ENCODE results near the gene ADGRF1.
"Not testable (repeated sequence)": the region's sequence is repeated elsewhere in the genome, so short reads cannot be mapped to it uniquely, and the experiment has no call there.

ADGRF1 gene

DNA sequence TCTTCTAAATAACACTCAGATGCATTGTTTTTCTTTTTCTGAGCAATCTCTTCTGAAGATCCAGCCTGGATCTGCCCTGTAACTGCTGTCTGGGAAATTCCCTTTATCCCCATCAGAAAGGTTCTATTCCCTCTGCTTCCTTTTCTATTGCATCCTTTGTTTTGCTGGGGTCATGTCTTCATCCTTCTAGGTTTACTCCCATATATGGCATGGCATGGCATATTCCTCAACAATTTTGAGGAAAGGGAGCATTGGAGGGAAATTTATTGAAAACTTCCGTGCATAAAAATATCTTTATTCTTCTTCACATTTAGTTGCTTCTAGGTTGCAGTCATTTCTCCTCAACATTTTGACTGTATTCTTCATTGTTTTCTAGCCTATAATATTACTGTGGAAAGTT, 47.2 kb downstream of the ADGRF1 start:
- Mint-ChIP-seq H3K27me3 (peaks cover 1% of the 10 kb centered on the region), H3K9me3 (no peaks in the 10 kb centered on the region), H3K4me1 (no peaks in the 10 kb centered on the region), H3K27ac (no peak overlapping the region), H3K36me3 (no peaks in the 10 kb centered on the region), H3K4me3 (no peak overlapping the region)
- no peak for DNase-seq (ENCODE audit: low spot score in 2 of 2)
- no peak for ATAC-seq (ENCODE audit: low read depth)

DNA sequence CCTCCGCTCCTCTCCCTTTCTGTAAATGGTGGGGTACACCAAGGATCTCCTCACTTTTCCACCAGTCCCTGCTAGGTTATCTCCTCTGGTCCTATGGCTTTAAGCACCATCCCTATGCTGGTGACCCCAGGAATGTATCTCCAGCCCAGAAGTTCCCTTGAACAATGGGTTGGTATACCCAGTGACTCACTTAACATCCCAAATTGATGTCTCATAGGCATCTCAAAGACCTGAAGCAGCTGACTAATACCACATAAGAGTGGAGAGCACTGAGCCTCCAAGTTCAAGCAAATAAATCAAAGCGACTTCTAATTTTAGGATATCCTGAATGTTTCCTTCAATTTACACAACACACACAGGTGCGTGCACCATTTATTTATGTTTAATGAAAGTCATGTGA, 48.3 kb downstream of the ADGRF1 start:
- H3K4me3 Mint-ChIP-seq, result no peak overlapping the region
- H3K36me3 Mint-ChIP-seq, result no peaks in the 10 kb centered on the region
- peaks cover 1% of the 10 kb centered on the region for H3K27me3 Mint-ChIP-seq
- H3K9me3 Mint-ChIP-seq, result no peaks in the 10 kb centered on the region
- no peaks in the 10 kb centered on the region for H3K4me1 Mint-ChIP-seq
- ATAC-seq (ENCODE audit: low read depth) (no peak), DNase-seq (ENCODE audit: low spot score in 2 of 2) (no peak)
- H3K27ac Mint-ChIP-seq, result no peak overlapping the region

DNA sequence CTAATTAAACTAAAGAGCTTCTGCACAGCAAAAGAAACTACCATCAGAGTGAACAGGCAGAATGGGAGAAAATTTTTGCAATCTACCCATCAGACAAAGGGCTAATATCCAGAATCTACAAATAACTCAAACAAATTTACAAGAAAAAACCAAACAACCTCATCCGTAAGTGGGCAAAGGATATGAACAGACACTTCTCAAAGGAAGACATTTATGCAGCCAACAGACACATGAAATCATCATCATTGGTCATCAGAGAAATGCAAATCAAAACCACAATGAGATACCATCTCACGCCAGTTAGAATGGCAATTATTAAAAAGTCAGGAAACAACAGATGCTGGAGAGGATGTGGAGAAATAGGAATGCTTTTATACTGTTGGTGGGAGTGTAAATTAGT, 49.7 kb downstream of the ADGRF1 start:
- ATAC-seq (ENCODE audit: low read depth); H3K27ac Mint-ChIP-seq; H3K4me3 Mint-ChIP-seq; H3K9me3 Mint-ChIP-seq; H3K27me3 Mint-ChIP-seq; H3K36me3 Mint-ChIP-seq; H3K4me1 Mint-ChIP-seq; DNase-seq (ENCODE audit: low spot score in 2 of 2): not testable (repeated sequence)

DNA sequence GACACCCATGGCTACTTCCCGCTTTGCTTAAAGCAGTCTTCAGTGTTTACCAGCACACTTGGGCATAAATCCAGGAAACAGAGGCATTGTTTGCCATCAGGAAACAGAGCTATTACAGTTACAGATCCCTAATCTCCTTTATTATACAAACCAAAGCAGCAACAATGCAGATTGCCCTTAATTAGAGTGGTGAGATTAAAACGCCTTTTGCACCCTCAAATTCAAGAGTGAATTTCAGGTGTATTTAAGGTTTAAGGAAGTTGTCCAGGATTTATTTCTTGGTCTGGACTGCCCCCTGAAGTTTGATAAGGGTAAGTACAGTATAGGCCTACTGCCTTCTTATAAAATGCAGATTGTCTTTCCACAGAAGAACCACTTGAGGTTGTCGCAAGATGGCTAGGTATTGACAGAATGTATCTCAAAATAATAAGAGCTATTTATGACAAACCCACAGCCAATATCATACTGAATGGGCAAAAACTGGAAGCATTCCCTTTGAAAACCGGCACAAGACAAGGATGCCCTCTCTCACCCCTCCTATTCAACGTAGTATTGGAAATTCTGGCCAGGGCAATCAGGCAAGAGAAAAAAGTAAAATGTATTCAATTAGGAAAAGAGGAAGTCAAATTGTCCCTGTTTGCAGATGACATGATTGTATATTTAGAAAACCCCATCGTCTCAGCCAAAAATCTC, 51.2 kb downstream of the ADGRF1 start:
- ATAC-seq (ENCODE audit: low read depth); H3K4me1 Mint-ChIP-seq; H3K9me3 Mint-ChIP-seq; DNase-seq (ENCODE audit: low spot score in 2 of 2); H3K27ac Mint-ChIP-seq; H3K36me3 Mint-ChIP-seq; H3K27me3 Mint-ChIP-seq; H3K4me3 Mint-ChIP-seq: not testable (repeated sequence)

DNA sequence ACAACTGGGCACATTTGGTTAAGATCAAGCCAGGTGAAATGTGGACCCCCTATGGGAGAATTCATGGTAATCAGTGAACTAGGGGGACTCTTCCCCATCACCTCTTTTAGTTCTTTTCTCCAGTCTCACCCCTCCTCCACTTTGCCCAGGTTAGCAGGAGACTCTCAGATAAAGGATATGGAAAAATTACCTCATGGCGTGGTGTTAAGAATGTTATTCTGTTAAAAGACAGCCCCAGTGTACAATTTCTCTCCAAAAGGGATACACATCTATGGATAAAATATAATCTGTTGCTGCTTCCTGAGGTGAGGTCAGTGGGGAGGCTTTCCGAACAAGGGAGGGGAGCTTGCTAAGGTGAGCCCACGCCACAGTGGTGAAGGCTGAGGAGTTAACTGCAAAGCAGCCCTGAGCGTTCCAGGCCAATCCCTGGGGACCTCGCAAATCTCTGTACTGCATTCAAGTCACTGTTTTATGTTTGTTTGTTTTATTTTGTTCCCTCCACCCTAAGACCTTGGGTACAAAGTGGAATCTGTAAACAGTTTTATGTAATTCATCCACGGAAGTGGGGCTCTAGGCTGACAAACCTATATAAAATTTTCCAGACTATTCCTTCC, 52.0 kb downstream of the ADGRF1 start:
- no peak for DNase-seq (ENCODE audit: low spot score in 2 of 2)
- no peak for ATAC-seq (ENCODE audit: low read depth)
- no peaks in the 10 kb centered on the region for H3K36me3 Mint-ChIP-seq
- H3K27me3 Mint-ChIP-seq, result peaks cover 3% of the 10 kb centered on the region
- no peak overlapping the region for H3K27ac Mint-ChIP-seq
- H3K4me1 Mint-ChIP-seq, result no peaks in the 10 kb centered on the region
- H3K9me3 Mint-ChIP-seq, result no peaks in the 10 kb centered on the region
- H3K4me3 Mint-ChIP-seq, result no peak overlapping the region

DNA sequence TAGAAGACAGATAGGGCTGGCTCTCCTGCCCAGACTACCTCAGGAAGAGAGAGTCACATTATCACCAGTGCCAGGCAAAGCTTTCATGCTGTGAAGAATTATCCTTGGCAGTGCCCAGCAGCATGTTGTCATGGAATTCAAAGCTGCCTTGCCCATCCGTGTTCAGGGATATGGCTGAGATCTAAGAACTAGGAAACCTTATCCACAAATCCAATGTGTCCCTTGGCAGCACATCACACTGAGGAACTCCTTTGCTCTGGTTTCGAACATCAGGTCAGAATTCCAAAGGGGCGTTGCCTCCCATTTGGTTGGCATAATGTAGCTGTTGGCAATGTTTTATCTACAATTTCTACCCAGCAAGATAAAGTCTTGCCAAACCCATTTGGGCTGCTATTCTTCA, 52.7 kb downstream of the ADGRF1 start:
- H3K4me1 Mint-ChIP-seq, result no peaks in the 10 kb centered on the region
- H3K36me3 Mint-ChIP-seq, result no peaks in the 10 kb centered on the region
- no peaks in the 10 kb centered on the region for H3K9me3 Mint-ChIP-seq
- peaks cover 3% of the 10 kb centered on the region for H3K27me3 Mint-ChIP-seq
- H3K4me3 Mint-ChIP-seq, result no peak overlapping the region
- DNase-seq (ENCODE audit: low spot score in 2 of 2) (no peak), ATAC-seq (ENCODE audit: low read depth) (no peak)
- H3K27ac Mint-ChIP-seq, result no peak overlapping the region

DNA sequence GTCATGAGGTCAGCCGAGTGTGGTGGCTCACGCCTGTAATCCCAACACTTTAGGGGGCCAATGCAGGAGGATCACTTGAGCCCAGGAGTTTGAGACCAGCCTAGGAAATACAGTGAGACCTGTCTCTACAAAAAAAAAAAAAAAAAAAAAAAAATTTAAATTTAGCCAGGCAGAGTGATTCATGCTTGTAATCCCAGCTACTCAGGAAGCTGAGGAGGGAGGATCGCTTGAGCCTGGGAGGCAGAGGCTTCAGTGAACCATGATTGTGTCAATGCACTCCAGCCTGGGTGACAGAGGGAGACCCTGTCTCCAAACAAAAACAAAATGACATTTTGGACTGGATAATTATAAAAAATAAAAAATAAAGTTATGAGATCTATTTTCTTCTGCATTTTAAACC, 56.2 kb downstream of the ADGRF1 start:
- Mint-ChIP-seq H3K4me3 (no peak overlapping the region), H3K27ac (no peak overlapping the region), H3K27me3 (peaks cover 3% of the 10 kb centered on the region), H3K9me3 (no peaks in the 10 kb centered on the region), H3K4me1 (no peaks in the 10 kb centered on the region), H3K36me3 (no peaks in the 10 kb centered on the region)
- DNase-seq (ENCODE audit: low spot score in 2 of 2) (no peak), ATAC-seq (ENCODE audit: low read depth) (no peak)

DNA sequence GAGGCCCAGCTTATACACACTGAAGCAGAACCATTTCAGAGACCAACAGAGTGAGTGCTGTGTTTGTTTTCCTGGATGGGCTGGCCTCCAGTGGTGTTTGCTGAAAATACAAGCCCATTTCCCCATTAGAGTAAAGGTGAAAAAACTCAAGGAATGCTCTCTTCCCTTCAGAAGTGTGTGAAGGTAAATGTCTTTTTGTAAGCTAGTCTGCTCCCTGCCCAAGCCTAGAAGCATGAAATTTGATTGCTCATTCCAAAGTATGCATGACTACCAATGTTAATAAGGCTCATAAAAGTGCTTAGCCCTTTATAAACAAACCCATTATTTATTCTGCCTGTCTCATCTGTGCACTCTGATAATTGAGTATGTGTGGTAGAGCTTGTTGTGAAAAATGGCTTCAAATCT, 59.1 kb downstream of the ADGRF1 start:
- H3K4me1 Mint-ChIP-seq, result no peaks in the 10 kb centered on the region
- H3K9me3 Mint-ChIP-seq, result no peaks in the 10 kb centered on the region
- H3K4me3 Mint-ChIP-seq, result no peak overlapping the region
- DNase-seq (ENCODE audit: low spot score in 2 of 2) (no peak), ATAC-seq (ENCODE audit: low read depth) (no peak)
- peaks cover 5% of the 10 kb centered on the region for H3K27me3 Mint-ChIP-seq
- H3K36me3 Mint-ChIP-seq, result no peaks in the 10 kb centered on the region
- H3K27ac Mint-ChIP-seq, result no peak overlapping the region

DNA sequence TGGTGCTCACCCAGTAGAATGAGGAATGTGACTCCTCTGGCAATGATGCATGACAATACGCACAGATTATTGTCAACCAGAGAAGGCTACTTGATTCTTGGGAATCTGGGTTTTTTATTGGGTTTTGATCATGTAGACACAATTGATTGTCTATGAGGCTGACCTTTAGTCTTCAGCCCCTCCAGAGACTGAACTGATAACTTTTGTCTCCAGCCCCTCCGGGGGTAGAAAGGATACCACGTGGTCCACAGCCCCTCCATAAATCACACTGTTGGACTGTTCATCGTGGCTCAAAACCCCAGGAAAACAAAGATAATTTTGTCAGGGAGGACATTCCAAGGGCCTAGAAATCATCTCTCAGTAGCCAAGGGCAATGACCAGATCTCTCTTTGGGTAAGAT, 62.9 kb downstream of the ADGRF1 start:
- H3K4me3 Mint-ChIP-seq, result no peak overlapping the region
- H3K27me3 Mint-ChIP-seq, result peaks cover 2% of the 10 kb centered on the region
- H3K36me3 Mint-ChIP-seq, result no peaks in the 10 kb centered on the region
- no peak overlapping the region for H3K27ac Mint-ChIP-seq
- H3K4me1 Mint-ChIP-seq, result no peaks in the 10 kb centered on the region
- H3K9me3 Mint-ChIP-seq, result no peaks in the 10 kb centered on the region
- DNase-seq (ENCODE audit: low spot score in 2 of 2) (no peak), ATAC-seq (ENCODE audit: low read depth) (no peak)

DNA sequence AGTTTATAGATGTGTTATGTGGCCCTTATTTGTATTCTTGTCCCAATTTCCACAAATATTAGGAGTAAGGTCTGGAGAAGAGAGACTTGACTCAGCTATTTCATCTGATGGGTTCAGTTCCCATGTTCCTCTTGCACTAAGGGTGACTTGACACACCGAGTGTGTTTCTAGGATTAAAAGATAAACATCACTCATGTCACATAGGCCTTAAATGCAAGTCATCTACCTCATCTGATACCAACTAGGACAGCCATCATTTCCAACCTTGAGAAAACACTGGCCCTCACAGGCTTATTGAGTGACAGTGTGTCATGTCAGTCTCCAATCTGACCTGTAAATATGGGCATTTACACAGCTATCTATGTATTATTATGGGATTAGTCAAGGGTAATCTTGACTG, 67.3 kb downstream of the ADGRF1 start:
- ATAC-seq (ENCODE audit: low read depth) (no peak), DNase-seq (ENCODE audit: low spot score in 2 of 2) (no peak)
- no peak overlapping the region for H3K4me3 Mint-ChIP-seq
- H3K36me3 Mint-ChIP-seq, result no peaks in the 10 kb centered on the region
- H3K9me3 Mint-ChIP-seq, result no peaks in the 10 kb centered on the region
- no peaks in the 10 kb centered on the region for H3K4me1 Mint-ChIP-seq
- H3K27ac Mint-ChIP-seq, result no peak overlapping the region
- H3K27me3 Mint-ChIP-seq, result peaks cover 5% of the 10 kb centered on the region

DNA sequence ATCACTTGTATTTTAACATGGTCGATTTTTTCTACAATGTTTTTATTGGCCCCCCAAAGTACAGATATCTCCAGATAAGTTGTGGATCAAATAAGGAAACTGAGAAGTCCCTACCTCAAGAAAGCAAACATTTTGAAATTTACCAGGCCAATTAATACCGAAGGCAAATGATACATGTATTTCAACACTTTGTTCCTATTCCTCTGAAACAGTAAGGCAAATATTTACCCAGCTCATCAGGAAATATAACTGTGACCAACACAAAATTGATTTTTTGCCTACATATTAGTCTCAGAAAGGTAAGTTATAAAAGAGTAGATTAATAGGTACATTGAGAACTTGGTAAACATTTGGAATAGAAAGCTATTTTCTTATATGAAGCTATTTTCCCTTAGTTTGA, 69.1 kb downstream of the ADGRF1 start:
- Mint-ChIP-seq H3K27ac (no peak overlapping the region), H3K4me3 (no peak overlapping the region), H3K36me3 (no peaks in the 10 kb centered on the region), H3K27me3 (peaks cover 3% of the 10 kb centered on the region), H3K9me3 (no peaks in the 10 kb centered on the region), H3K4me1 (no peaks in the 10 kb centered on the region)
- ATAC-seq (ENCODE audit: low read depth) (no peak), DNase-seq (ENCODE audit: low spot score in 2 of 2) (no peak)

DNA sequence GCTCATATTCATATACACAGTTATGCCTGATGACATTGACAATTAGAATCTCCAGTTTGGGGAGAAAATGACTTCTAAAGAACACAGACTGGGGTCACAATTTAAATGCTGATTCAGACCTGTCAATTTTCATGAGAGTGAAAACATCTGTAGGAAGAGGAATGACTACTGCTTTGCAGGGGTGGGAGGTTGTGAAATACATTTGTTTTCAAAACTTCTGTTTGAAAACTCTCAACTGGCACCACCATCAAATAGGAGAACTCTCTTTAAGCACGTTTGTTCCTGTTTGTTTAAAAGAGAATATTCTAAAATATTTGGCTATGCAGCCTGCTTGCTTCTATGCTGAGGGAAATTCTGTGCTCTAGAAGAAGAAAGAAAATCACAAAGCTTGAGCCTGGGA, 69.6 kb downstream of the ADGRF1 start:
- no peak for DNase-seq (ENCODE audit: low spot score in 2 of 2)
- Mint-ChIP-seq H3K4me1 (no peaks in the 10 kb centered on the region), H3K9me3 (no peaks in the 10 kb centered on the region)

DNA sequence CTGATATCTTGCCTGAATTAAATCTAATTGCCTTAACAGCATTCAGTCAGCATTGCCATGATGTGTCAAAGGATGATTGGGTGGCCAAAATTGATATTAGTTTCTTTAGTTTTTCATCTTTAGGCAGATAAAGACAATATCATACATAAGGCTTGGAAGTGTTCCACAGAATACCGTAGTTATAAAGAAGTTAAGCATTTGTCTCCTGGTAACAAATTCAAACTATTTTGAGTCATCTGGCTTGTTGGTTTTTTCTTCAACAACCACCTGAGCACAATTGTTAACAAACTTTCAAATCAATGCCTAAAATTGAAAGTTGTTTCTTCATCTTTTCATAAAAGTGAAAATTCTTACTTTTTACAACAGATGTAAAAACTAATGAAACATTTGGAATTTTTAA, 72.9 kb downstream of the ADGRF1 start:
- H3K27me3 Mint-ChIP-seq, result peaks cover 7% of the 10 kb centered on the region
- no peaks in the 10 kb centered on the region for H3K4me1 Mint-ChIP-seq
- H3K9me3 Mint-ChIP-seq, result no peaks in the 10 kb centered on the region
- H3K4me3 Mint-ChIP-seq, result no peak overlapping the region
- no peaks in the 10 kb centered on the region for H3K36me3 Mint-ChIP-seq
- DNase-seq (ENCODE audit: low spot score in 2 of 2), result no peak
- no peak overlapping the region for H3K27ac Mint-ChIP-seq
- no peak for ATAC-seq (ENCODE audit: low read depth)

More for the DNA sequence above, 69.6 kb downstream of the ADGRF1 start:
- Mint-ChIP-seq H3K27me3 (peaks cover 3% of the 10 kb centered on the region), H3K36me3 (no peaks in the 10 kb centered on the region), H3K27ac (no peak overlapping the region), H3K4me3 (no peak overlapping the region)
- no peak for ATAC-seq (ENCODE audit: low read depth)

DNA sequence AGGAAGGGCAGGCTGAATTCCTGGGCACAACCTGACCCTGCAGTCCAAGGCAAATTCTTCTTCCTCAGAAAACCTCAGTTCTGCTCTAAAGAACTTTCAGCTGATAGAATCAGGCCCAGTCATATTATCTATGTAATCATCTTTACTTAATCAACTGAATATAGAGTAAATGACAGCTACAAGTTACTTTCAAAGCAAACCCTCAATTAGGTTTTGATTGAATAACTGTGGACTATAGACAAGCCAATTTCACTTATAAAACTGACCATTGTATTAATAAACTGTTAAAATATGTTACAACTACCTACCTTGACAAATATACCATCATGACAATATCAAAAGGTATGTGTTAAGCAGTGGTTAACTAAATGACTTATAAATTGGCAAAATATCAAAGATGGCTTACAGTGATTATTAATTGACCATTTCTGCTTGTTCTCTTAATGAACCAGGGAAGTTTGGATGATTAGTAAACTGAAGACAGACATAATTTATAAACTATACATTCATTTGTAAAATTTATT, 74.2 kb downstream of the ADGRF1 start:
- Mint-ChIP-seq H3K9me3 (no peaks in the 10 kb centered on the region), H3K4me3 (no peak overlapping the region)

More for the DNA sequence above, 74.2 kb downstream of the ADGRF1 start:
- Mint-ChIP-seq H3K27me3 (peaks cover 3% of the 10 kb centered on the region), H3K36me3 (no peaks in the 10 kb centered on the region), H3K4me1 (no peaks in the 10 kb centered on the region), H3K27ac (no peak overlapping the region)
- ATAC-seq (ENCODE audit: low read depth), result no peak
- no peak for DNase-seq (ENCODE audit: low spot score in 2 of 2)

All from memory B cell (primary cell).